Measurements from ENCODE around the gene TMPRSS6.

DNA sequence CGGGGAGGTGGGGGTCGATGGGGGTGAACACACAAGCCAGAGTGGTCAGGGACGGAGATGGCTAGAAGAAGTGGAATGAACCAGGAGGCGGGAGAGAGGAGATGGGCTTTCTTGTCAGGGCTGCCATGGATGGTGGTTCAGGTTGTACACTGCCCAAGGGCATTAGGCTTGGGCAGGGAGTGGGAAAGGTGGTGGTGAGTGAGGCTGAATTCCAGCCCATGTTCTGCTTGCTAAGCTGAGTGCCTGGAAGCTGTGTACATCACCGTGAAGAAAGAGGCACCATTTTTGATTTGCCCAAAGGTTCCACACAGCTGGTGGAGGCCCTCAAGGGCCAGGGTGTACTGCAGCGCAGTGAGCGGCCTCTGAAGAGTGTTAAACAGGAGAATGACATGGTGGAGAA lies 23.3 kb upstream of the TMPRSS6 start:
- TF ChIP-seq CTCF (IDR thresholded peaks at IDR 0.05; ENCODE audit: low read depth, low read length, poor library complexity, severe bottlenecking), result no peak
- no peak for TF ChIP-seq EZH2phosphoT487 (IDR thresholded peaks at IDR 0.05; ENCODE audit: borderline replicate concordance, low read length)

Data from DOHH2 (cell line).